Naive B cell (primary cell): ENCODE measurements around the gene GFPT2. TPM values are rescaled to one million over a fixed set of nuclear protein-coding genes. Genes with fewer than 3 reads are reported as not detected.

Source experiments
- ATAC-seq, 2 donors: fragments of 150-1000 bp; cut with Tn5 transposase; 2 replicates each; pipeline ENCODE4 v1.10.0; 2021; ENCODE audit warnings: low read depth in 2 of 2, mild to moderate bottlenecking in 2 of 2, moderate library complexity in 2 of 2
- DNase-seq: peaks from one replicate; pipeline ENCODE4 v3.0.0; 2022
- H3K27ac Mint-ChIP-seq, 6 donors: one replicate each; pipeline ENCODE4 v1.8.0; 2020 to 2022; ENCODE audit warnings: mild to moderate bottlenecking in 6 of 6, mixed read lengths in 6 of 6, moderate library complexity in 5 of 6, inconsistent platforms in 2 of 6
- H3K27me3 Mint-ChIP-seq, 3 donors: one replicate each; pipeline ENCODE4 v1.8.0; 2021 to 2022; ENCODE audit warnings: mixed read lengths in 3 of 3, mild to moderate bottlenecking in 1 of 3
- H3K36me3 Mint-ChIP-seq, 2 donors: one replicate each; pipeline ENCODE4 v1.8.0; 2020 to 2022; ENCODE audit warnings: mixed read lengths in 2 of 2, inconsistent platforms in 1 of 2, mild to moderate bottlenecking in 1 of 2
- H3K4me1 Mint-ChIP-seq, 3 donors: one replicate each; pipeline ENCODE4 v1.8.0; 2020 to 2022; ENCODE audit warnings: mixed read lengths in 3 of 3, inconsistent platforms in 1 of 3, mild to moderate bottlenecking in 1 of 3, moderate library complexity in 1 of 3
- H3K4me3 Mint-ChIP-seq, 8 donors: one replicate each; pipeline ENCODE4 v1.8.0; 2020 to 2022; ENCODE audit warnings: mild to moderate bottlenecking in 8 of 8, mixed read lengths in 8 of 8, moderate library complexity in 8 of 8, inconsistent platforms in 2 of 8
- H3K9me3 Mint-ChIP-seq, 7 donors: one replicate each; pipeline ENCODE4 v1.8.0; 2020 to 2022; ENCODE audit warnings: mixed read lengths in 7 of 7, mild to moderate bottlenecking in 5 of 7, inconsistent platforms in 2 of 7, moderate library complexity in 1 of 7
- polyA plus RNA-seq, 6 donors: library from polyadenylated mRNA; unstranded; fragments of 300-500 nt; fragmentation: Illumina TruSeq; gene quantifications; one replicate each; pipeline ENCODE4 v1.2.3, GENCODE V29; 2021; ENCODE audit warnings: low read depth in 6 of 6

The GFPT2 gene
- polyA plus RNA-seq, 6 donors from 2014 or later = 0.08 to 0.10 TPM; not detected in 4

DNA sequence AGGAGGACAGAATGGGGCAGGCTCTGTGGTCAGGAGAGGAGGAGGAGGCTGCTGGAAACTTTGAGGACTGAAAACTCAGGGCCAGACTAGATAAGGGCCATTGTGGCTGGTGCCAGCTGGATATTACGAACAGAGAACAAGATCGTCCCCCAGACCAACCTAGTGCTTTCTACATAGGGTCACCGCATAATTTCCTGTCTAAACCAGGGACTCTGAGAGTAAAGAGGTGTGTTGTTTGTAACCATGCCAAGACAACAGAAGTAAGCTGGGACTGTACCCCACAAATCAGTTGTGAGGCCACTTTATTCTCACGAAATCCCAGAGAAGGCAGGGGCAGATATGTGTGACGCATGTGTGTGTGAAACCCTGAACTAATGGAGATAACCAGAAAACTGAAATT, 20.3 kb upstream of the GFPT2 start:
- H3K36me3 Mint-ChIP-seq = no peaks in the 10 kb centered on the region
- no peak for ATAC-seq
- DNase-seq = no peak
- peak overlapping the region in 1 of 6 donors; percentile 47 for H3K27ac Mint-ChIP-seq
- peaks cover 0 to 2% (median 0%) of the 10 kb centered on the region in 7 donors for H3K9me3 Mint-ChIP-seq
- H3K4me3 Mint-ChIP-seq = no peak overlapping the region
- no peaks in the 10 kb centered on the region for H3K4me1 Mint-ChIP-seq
- peaks cover 8 to 11% (median 8%) of the 10 kb centered on the region in 3 donors for H3K27me3 Mint-ChIP-seq

DNA sequence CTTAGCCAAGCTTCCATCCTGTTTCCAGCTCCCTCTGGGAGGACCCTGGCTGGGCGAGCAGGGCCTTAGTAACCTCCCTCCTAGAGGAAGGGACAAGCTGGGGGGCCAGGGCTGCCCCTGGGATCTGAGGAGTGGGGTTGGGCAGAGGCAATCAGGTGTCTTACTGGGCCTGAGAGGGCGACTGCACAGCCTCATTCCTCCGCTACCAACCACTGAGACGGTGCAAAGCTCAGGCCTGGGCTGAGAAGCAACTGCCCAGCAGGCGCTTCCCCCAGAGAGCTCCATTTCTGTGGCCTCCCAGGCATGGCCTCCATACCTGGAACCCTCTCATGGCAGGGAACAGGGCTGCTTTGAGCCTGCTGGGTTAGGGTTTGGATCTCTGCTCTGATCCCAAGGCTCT, 18.8 kb upstream of the GFPT2 start:
- DNase-seq (no peak), ATAC-seq (no peak)
- Mint-ChIP-seq H3K4me1 (no peaks in the 10 kb centered on the region), H3K9me3 (peaks cover 0 to 2% (median 0%) of the 10 kb centered on the region in 7 donors), H3K27me3 (peaks cover 0 to 11% (median 8%) of the 10 kb centered on the region in 3 donors), H3K27ac (no peak overlapping the region), H3K36me3 (no peaks in the 10 kb centered on the region), H3K4me3 (no peak overlapping the region)

- ATAC-seq (no peak), DNase-seq (no peak)
- peaks cover 0 to 11% (median 8%) of the 10 kb centered on the region in 3 donors for H3K27me3 Mint-ChIP-seq
- H3K27ac Mint-ChIP-seq = no peak overlapping the region
- peaks cover 0 to 2% (median 0%) of the 10 kb centered on the region in 7 donors for H3K9me3 Mint-ChIP-seq
- H3K4me3 Mint-ChIP-seq = peak overlapping the region in 1 of 8 donors; percentile 37
- H3K4me1 Mint-ChIP-seq = no peaks in the 10 kb centered on the region
- H3K36me3 Mint-ChIP-seq = no peaks in the 10 kb centered on the region
Measured at GRCh38 chr5:180370861-180371641, 17.9 kb upstream of the GFPT2 start.

- H3K9me3 Mint-ChIP-seq = no peaks in the 10 kb centered on the region
- H3K27me3 Mint-ChIP-seq = peaks cover 0 to 13% (median 6%) of the 10 kb centered on the region in 3 donors
- H3K4me3 Mint-ChIP-seq = no peak overlapping the region
- no peak for DNase-seq
- no peak for ATAC-seq
- H3K36me3 Mint-ChIP-seq = no peaks in the 10 kb centered on the region
- H3K4me1 Mint-ChIP-seq = no peaks in the 10 kb centered on the region
- H3K27ac Mint-ChIP-seq = no peak overlapping the region
Measured at GRCh38 chr5:180367991-180368390, 14.9 kb upstream of the GFPT2 start.

- Mint-ChIP-seq H3K4me1 (no peaks in the 10 kb centered on the region), H3K36me3 (no peaks in the 10 kb centered on the region), H3K9me3 (no peaks in the 10 kb centered on the region), H3K27ac (no peak overlapping the region), H3K4me3 (no peak overlapping the region), H3K27me3 (peaks cover 0 to 13% (median 6%) of the 10 kb centered on the region in 3 donors)
- DNase-seq (no peak), ATAC-seq (no peak)
Measured at GRCh38 chr5:180367300-180367699, 14.2 kb upstream of the GFPT2 start.

GRCh38 chr5:180366326-180366725, 13.2 kb upstream of the GFPT2 start:
- DNase-seq = no peak
- peaks cover 0 to 18% (median 6%) of the 10 kb centered on the region in 3 donors for H3K27me3 Mint-ChIP-seq
- no peak for ATAC-seq
- no peaks in the 10 kb centered on the region for H3K36me3 Mint-ChIP-seq
- H3K9me3 Mint-ChIP-seq = no peaks in the 10 kb centered on the region
- H3K4me3 Mint-ChIP-seq = no peak overlapping the region
- H3K27ac Mint-ChIP-seq = no peak overlapping the region
- H3K4me1 Mint-ChIP-seq = no peaks in the 10 kb centered on the region

DNA sequence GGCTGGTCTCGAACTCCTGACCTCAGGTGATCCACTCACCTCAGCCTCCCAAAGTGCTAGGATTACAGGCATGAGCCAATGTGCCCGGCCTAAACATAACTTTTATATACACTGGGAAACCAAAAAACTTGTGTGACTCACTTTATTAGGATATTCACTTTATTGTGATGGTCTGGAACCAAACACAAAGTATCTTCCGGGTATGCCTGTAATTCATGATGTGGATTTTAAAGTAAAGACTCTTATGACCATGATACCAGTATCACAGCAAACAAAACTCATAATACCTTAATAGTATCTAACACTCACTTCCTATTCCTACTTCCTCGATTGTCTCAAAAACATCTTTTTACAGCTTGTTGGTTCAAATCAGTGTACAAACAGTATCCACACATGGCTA, 12.7 kb upstream of the GFPT2 start:
- H3K27me3 Mint-ChIP-seq = peaks cover 0 to 18% (median 6%) of the 10 kb centered on the region in 3 donors
- no peak for DNase-seq
- H3K36me3 Mint-ChIP-seq = no peaks in the 10 kb centered on the region
- H3K27ac Mint-ChIP-seq = no peak overlapping the region
- H3K4me3 Mint-ChIP-seq = no peak overlapping the region
- H3K9me3 Mint-ChIP-seq = no peaks in the 10 kb centered on the region
- H3K4me1 Mint-ChIP-seq = no peaks in the 10 kb centered on the region
- ATAC-seq = no peak

- Mint-ChIP-seq H3K27me3 (peaks cover 0 to 20% (median 6%) of the 10 kb centered on the region in 3 donors), H3K4me1 (no peaks in the 10 kb centered on the region), H3K9me3 (no peaks in the 10 kb centered on the region), H3K36me3 (no peaks in the 10 kb centered on the region), H3K4me3 (no peak overlapping the region), H3K27ac (no peak overlapping the region)
- DNase-seq (no peak), ATAC-seq (no peak)
Measured at GRCh38 chr5:180364306-180364856, 11.2 kb upstream of the GFPT2 start.

- Mint-ChIP-seq H3K27me3 (peaks cover 10 to 51% (median 27%) of the 10 kb centered on the region in 3 donors), H3K36me3 (no peaks in the 10 kb centered on the region), H3K9me3 (peaks cover 0 to 5% (median 0%) of the 10 kb centered on the region in 7 donors), H3K4me1 (no peaks in the 10 kb centered on the region), H3K27ac (peak overlapping the region in 1 of 6 donors; percentile 54), H3K4me3 (peak overlapping the region in 1 of 8 donors; percentile 41)
- DNase-seq (no peak), ATAC-seq (no peak)
Measured at GRCh38 chr5:180360078-180360957, 7.2 kb upstream of the GFPT2 start.

DNA sequence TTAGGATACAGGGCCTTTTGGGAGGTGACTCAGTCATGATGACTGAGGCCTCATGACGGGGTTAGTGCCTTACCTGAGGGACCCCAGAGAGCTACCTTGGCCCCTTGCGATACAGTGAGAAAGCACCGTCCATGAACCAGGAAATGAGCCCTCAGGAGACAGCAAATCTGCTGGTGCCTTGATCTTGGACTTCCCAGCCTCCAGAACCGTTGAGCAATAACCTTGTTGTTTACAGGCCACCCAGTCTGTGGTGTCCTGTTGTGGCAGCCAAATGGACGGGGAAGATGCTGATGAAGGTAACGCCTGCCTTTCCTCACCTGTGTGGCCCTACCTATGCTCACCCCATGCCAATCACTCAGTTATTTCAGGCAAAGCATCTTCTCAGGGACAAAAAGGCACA, 5.6 kb upstream of the GFPT2 start:
- no peak overlapping the region for H3K4me3 Mint-ChIP-seq
- H3K9me3 Mint-ChIP-seq = peaks cover 0 to 5% (median 0%) of the 10 kb centered on the region in 7 donors
- peak overlapping the region in 1 of 6 donors; percentile 57 for H3K27ac Mint-ChIP-seq
- DNase-seq (no peak), ATAC-seq (no peak)
- H3K36me3 Mint-ChIP-seq = peaks cover 0 to 7% of the 10 kb centered on the region in 2 donors
- H3K27me3 Mint-ChIP-seq = peaks cover 17 to 60% (median 35%) of the 10 kb centered on the region in 3 donors
- H3K4me1 Mint-ChIP-seq = peaks cover 5 to 8% (median 6%) of the 10 kb centered on the region in 3 donors

- no peak for DNase-seq
- no peak for ATAC-seq
- Mint-ChIP-seq H3K4me3 (no peak overlapping the region), H3K27me3 (peaks cover 17 to 63% (median 35%) of the 10 kb centered on the region in 3 donors), H3K9me3 (peaks cover 0 to 5% (median 0%) of the 10 kb centered on the region in 7 donors), H3K4me1 (peaks cover 5 to 8% (median 6%) of the 10 kb centered on the region in 3 donors), H3K27ac (no peak overlapping the region), H3K36me3 (peaks cover 0 to 7% of the 10 kb centered on the region in 2 donors)
Measured at GRCh38 chr5:180358179-180358578, 5.0 kb upstream of the GFPT2 start.

DNA sequence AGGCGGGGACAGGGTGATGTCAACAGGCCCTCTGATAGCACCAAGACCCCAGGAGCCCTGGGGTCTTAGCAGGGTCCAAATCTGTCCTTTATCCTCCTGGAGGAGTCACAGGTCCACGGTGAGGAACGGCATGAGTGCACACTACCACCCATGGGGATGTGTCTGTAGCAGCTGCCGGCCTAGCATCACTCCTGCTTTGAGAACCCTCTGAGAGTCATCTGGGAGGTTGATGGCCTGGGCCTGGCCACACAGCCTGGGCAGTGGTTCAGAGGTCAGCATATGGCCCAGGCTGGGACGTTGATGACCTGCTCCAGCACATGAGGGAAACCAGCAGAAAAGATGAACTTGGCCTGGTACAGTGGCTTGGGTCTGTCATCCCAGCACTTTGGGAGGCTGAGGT, 1.8 kb upstream of the GFPT2 start:
- Mint-ChIP-seq H3K4me3 (peak overlapping the region in 2 of 8 donors; percentile 65 to 83), H3K27ac (no peak overlapping the region), H3K36me3 (peaks cover 0 to 7% of the 10 kb centered on the region in 2 donors), H3K27me3 (peaks cover 38 to 75% (median 56%) of the 10 kb centered on the region in 3 donors), H3K9me3 (peaks cover 0 to 5% (median 0%) of the 10 kb centered on the region in 7 donors), H3K4me1 (peaks cover 8 to 9% (median 9%) of the 10 kb centered on the region in 3 donors)
- DNase-seq (no peak), ATAC-seq (no peak)

DNA sequence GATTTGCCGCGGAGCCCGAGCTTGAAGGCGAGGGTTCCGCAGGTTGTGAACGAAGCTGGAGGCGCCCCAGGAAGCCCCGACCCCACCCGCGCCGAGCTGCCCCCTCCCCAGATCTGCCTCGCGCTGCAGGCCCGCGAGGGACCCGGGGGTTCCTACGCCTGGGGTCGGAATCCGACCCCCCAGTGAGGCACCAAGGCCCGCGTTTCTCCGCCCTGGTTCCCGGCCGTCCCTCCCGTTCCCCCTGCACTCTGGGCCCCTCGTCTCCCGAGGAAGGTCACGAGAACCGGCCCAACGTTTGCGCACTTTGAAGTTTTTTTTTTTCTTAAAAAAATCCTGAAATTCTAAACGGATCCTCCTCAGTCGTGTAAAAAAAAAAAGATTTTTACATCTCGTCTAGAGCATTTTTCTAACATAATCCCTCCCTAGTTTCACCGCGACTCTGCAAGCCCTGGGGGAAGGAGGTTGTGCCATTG, 880 bp upstream of the GFPT2 start:
- ATAC-seq = no peak
- H3K4me1 Mint-ChIP-seq = peaks cover 8 to 9% (median 9%) of the 10 kb centered on the region in 3 donors
- peaks cover 0 to 4% (median 0%) of the 10 kb centered on the region in 7 donors for H3K9me3 Mint-ChIP-seq

More for the DNA sequence above, 880 bp upstream of the GFPT2 start:
- Mint-ChIP-seq H3K36me3 (peaks cover 0 to 7% of the 10 kb centered on the region in 2 donors), H3K27me3 (peaks cover 42 to 76% (median 61%) of the 10 kb centered on the region in 3 donors), H3K27ac (no peak overlapping the region), H3K4me3 (peak overlapping the region; percentile 65 to 89 (median 82))
- no peak for DNase-seq
